SKM-1 treated with dmso at 0.1 percent for 144 hours (cell line): ENCODE data around the gene IKBKG.
"Not testable (repeated sequence)": the region's sequence is repeated elsewhere in the genome, so short reads cannot be mapped to it uniquely, and the experiment has no call there.

Experiments
- DNase-seq: peaks from one replicate; lab custom pipeline; 2025; ENCODE audit not compliant: unreplicated experiment; lab: John Stamatoyannopoulos, UW

The IKBKG gene

DNA sequence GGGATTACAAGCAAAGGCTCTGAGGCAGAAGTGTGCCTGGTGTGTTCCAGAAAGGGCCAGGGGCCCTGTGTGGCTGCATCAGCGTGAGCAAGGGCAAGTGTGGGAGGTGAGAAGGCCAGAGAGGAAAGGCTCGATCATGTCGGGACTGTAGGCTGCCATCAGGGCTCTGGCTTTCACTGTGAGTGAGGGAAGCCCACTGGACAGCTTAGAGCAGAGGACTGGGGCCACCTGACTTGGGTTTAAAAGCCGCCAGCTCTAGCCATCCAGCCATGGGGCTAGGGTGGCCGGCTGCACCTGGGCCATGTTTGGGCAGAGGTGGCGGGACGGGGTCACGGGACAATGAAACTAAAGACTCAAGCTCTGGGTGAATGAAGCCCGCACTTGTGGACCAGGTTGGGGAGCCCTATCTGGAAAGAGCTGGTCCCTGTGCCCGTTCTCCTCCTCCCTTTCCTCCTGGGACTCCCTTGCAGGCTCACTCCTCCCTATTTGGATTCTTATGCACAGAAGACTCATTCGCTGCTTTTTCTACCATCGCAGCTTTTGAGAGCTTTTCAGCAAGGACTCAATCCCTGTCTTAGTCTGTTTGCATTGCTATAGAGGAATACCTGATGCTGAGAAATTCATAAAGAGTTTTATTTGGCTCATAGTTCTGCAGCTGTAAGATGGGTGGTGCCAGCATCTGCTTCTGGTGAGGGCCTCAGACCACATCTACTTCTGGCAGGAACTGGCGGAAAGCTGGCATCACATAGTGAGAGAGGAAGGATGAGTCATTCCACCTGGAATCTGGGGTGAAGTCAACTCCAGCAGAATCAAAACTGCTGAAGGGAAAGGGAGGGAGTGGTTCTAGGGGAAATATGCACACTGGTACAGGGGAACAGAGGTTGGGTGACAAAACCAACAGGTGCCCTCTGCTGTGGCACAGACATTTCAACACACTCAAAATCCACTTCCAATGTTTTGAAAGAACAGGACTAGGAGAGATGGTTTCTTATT, 56.3 kb downstream of the IKBKG start:
- DNase-seq = no peak

DNA sequence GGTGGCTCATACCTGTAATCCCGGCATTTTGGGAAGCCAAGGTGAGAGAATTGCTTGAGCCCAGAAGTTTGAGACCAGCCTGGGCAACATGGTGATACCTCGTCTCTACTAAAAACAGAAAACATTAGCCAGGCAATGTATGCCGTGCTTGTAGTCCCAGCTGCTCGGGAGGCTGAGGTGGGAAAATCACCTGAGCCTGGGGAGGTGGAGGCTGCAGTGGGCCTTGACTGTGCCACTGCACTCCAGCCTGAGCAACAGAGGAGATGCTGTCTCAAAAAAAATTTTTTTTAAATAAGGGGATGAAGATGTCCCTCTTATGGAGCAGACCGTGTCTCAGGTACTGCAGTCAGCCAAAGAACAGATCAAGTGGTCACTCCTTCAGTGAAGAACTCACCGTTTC, 58.1 kb downstream of the IKBKG start:
- DNase-seq = no peak

DNA sequence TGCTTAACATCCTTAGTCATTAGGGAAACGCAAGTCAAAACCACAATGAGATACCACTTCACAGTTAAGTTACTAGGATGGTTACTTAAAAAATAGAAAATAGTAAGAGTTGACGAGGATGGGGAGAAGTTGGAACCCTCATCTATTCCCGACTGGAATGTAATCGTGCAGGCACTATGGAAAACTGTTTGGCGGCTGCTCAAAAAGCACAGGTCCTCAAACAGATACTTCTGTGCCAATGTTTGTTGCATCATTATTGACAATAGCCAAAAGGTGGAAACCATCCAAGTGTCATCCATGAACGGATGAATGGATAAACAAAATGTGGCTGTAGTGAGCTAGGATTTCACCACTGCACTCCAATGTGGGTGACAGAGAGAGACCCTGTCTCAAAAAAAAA, 60.0 kb downstream of the IKBKG start:
- no peak for DNase-seq

DNA sequence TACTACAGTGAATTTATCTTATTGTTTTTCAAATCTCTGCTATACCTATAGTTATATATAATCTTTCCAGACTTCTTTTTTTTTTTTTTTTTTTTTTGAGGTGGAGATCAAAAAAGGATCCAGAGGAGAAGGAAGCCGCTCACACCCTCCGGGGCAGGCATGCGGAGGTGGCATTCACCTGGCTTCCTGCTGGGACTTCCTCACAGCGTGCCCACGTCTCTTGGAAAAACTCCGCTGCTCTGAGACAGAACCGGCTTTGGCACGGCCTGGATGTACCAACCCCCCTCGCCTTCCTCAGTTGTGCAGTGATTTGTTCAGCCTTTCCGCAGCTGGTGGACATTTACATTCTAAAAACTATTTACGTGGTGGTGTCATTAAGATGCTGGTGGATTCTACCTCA, 60.6 kb downstream of the IKBKG start:
- DNase-seq = not testable (repeated sequence)

DNA sequence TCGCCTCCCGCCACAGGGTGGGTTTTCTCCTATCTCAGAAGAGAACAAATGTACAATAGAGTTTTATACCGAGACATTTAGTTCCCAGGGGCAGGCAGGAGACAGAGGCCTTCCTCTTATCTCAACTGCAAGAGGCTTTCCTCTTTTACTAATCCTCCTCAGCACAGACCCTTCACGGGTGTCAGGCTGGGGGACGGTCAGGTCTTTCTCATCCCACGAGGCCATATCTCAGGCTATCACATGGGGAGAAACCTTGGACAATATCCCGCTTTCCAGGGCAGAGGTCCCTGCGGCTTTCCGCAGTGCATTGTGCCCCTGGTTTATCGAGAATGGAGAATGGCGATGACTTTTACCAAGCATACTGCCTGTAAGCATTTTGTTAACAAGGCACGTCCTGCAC, 61.4 kb downstream of the IKBKG start:
- DNase-seq = not testable (repeated sequence)

DNA sequence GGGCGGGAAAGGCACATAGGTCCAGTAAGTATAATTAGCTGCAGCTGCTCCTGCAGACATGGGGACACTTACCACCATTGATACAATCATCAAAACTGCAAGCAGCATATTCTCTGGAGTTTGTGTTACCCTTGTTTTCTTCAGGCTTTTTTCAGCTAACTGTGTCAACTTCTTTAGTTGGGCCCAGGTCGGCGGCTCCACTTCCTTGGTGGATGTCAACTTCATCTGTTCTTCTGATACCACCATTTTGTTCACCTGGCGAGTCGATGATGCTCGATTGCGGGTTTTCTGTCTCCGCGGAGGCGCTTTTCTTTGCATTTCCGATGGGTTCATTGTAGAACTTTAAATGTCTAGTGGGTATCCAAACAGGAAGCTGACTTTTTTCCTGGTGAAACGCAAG, 63.7 kb downstream of the IKBKG start:
- not testable (repeated sequence) for DNase-seq

DNA sequence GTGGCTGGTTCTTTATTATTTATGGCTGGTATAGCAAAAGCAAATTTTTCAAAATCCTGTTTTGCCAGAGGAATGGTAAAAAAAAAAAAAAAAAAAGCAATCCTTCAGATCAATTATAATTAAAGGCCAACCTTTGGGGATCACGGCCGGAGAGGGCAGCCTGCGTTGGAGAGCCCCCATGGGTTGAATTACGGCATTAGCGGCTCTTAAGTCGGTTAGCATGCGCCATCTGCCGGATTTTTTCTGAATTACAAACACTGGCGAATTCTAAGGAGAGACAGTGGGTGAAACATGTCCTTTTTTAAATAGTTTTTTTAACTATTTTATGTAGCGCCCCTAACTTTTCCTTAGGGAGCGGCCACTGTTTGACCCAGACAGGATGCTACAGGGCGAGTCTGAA, 66.2 kb downstream of the IKBKG start:
- not testable (repeated sequence) for DNase-seq
